Measurements from ENCODE around the gene RAB40B.

- TF ChIP-seq POLR2A (IDR thresholded peaks at IDR 0.05; ENCODE audit: low read length) (no peak), GATA1 (IDR thresholded peaks at IDR 0.05; ENCODE audit: low read depth, low read length) (no peak)
Observed at GRCh38 chr17:82661717-82662683, 36.5 kb downstream of the RAB40B start.

Measured in erythroblast (primary cell).